HL-60 (cell line): ENCODE measurements around the gene BRF1.

Experiments used
- DNase-seq, 2 experiments: peaks; one replicate each; pipeline ENCODE4 v3.0.0-alpha.2; 2010 to 2020; ENCODE audit warnings: low read depth in 1 of 2, low spot score in 1 of 2
- H3K27ac ChIP-seq: fragments of 250-450 bp; sonication (Bioruptor Pico); replicated peaks from 2 replicates; pipeline ENCODE4 v1.5.1; 2020; ENCODE audit warnings: mild to moderate bottlenecking, moderate library complexity
- H3K27me3 ChIP-seq: fragments of 250-450 bp; sonication (Bioruptor Pico); 2 replicates; pipeline ENCODE4 v1.5.1; 2021; ENCODE audit warnings: mild to moderate bottlenecking, moderate library complexity; ENCODE audit not compliant: insufficient read depth, poor library complexity, severe bottlenecking
- H3K4me3 ChIP-seq: replicated peaks from 2 replicates; pipeline ENCODE4 v1.5.1; 2011; ENCODE audit warnings: mild to moderate bottlenecking, control low read depth, low read length; ENCODE audit not compliant: insufficient read depth
- GABPA ChIP-seq: IDR thresholded peaks from 2 replicates; pipeline ENCODE4 v1.6.1; 2012; ENCODE audit warnings: low read depth
- POLR2AphosphoS5 ChIP-seq: IDR thresholded peaks from 2 replicates; pipeline ENCODE4 v1.6.1; 2012; ENCODE audit warnings: low read depth
- SPI1 ChIP-seq: IDR thresholded peaks from 2 replicates; pipeline ENCODE4 v1.6.1; 2012; ENCODE audit warnings: low read depth, mild to moderate bottlenecking, borderline replicate concordance
- TF ChIP-seq, protein P1 (sequence below): IDR thresholded peaks from 2 replicates; pipeline ENCODE4 v1.6.1; 2012; ENCODE audit warnings: low read depth; ENCODE audit not compliant: insufficient replicate concordance
- TF ChIP-seq, protein P2 (sequence below): IDR thresholded peaks from one replicate; pipeline ENCODE4 v1.5.1; 2011; ENCODE audit warnings: low read length, control low read depth, inconsistent platforms; ENCODE audit not compliant: insufficient read depth

BRF1 gene

DNA sequence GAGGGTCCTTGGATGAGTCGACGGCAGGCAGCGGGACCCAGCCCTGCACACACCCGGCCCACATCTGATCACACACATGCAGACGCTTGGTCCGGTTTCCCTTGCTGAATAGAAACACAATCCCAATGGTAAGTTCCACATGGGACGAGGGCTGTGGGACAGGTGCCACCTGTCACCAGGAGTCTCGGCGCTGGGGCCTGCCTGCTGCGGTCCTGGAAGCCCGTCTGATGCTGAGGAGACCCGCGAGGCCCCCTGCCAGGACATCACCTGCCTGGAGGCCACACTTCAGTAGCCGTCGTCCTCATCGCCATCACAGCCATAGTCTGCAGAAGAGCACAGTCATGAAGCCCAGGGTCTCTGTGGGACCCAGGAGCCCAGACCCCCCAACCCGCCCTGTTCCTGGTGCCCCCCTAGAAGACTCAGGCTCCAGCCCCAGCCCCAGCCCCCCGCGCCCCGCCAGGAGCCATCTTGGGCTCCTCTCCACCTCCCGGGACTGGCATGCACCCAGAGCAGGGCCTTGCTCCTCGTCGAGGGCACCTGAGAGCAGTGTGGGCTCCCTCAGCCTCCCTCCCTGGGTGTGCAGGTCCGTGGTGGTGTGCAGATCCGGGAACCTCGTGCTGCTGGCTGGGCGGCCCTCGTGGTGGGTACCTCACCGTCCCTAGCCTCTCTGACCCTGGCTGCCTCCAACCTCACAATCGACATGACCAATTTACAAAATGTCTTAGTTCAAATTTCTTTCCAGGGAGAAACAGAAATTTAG is 90.4 kb downstream of the BRF1 start:
- Histone ChIP-seq H3K27me3 (no peaks in the 10 kb centered on the region), H3K4me3 (no peak overlapping the region), H3K27ac (no peak overlapping the region)
- TF ChIP-seq POLR2AphosphoS5, result no peak
- TF ChIP-seq, protein P1, sequence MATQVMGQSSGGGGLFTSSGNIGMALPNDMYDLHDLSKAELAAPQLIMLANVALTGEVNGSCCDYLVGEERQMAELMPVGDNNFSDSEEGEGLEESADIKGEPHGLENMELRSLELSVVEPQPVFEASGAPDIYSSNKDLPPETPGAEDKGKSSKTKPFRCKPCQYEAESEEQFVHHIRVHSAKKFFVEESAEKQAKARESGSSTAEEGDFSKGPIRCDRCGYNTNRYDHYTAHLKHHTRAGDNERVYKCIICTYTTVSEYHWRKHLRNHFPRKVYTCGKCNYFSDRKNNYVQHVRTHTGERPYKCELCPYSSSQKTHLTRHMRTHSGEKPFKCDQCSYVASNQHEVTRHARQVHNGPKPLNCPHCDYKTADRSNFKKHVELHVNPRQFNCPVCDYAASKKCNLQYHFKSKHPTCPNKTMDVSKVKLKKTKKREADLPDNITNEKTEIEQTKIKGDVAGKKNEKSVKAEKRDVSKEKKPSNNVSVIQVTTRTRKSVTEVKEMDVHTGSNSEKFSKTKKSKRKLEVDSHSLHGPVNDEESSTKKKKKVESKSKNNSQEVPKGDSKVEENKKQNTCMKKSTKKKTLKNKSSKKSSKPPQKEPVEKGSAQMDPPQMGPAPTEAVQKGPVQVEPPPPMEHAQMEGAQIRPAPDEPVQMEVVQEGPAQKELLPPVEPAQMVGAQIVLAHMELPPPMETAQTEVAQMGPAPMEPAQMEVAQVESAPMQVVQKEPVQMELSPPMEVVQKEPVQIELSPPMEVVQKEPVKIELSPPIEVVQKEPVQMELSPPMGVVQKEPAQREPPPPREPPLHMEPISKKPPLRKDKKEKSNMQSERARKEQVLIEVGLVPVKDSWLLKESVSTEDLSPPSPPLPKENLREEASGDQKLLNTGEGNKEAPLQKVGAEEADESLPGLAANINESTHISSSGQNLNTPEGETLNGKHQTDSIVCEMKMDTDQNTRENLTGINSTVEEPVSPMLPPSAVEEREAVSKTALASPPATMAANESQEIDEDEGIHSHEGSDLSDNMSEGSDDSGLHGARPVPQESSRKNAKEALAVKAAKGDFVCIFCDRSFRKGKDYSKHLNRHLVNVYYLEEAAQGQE, result no peak
- DNase-seq, result no peak

DNA sequence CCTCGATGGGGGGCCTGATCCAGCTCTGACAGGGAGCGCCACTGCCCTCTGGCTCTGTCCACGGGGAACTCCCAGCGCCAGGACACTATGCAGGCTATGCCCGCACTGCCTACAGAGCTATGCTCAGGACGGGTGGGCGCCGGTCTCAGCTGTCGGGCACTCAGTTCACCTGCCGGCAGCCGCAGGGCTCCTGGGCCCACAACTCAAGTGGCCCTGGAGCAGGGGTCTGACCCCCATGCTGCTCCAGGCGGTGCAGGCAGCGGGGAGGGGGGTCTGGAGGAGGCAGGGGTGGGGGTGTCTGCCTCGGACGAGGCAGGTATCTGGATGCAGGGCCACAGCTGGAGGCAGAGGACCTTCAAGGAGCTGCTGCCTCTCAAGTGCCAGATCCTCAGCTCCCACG is 91.2 kb downstream of the BRF1 start:
- H3K27me3 ChIP-seq, result no peaks in the 10 kb centered on the region
- no peak overlapping the region for H3K27ac ChIP-seq
- no peak overlapping the region for H3K4me3 ChIP-seq
- TF ChIP-seq, protein P1, result no peak
- TF ChIP-seq SPI1 (no peak), POLR2AphosphoS5 (no peak), GABPA (no peak)
- TF ChIP-seq, protein P2, sequence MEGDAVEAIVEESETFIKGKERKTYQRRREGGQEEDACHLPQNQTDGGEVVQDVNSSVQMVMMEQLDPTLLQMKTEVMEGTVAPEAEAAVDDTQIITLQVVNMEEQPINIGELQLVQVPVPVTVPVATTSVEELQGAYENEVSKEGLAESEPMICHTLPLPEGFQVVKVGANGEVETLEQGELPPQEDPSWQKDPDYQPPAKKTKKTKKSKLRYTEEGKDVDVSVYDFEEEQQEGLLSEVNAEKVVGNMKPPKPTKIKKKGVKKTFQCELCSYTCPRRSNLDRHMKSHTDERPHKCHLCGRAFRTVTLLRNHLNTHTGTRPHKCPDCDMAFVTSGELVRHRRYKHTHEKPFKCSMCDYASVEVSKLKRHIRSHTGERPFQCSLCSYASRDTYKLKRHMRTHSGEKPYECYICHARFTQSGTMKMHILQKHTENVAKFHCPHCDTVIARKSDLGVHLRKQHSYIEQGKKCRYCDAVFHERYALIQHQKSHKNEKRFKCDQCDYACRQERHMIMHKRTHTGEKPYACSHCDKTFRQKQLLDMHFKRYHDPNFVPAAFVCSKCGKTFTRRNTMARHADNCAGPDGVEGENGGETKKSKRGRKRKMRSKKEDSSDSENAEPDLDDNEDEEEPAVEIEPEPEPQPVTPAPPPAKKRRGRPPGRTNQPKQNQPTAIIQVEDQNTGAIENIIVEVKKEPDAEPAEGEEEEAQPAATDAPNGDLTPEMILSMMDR, result no peak
- no peak for DNase-seq

DNA sequence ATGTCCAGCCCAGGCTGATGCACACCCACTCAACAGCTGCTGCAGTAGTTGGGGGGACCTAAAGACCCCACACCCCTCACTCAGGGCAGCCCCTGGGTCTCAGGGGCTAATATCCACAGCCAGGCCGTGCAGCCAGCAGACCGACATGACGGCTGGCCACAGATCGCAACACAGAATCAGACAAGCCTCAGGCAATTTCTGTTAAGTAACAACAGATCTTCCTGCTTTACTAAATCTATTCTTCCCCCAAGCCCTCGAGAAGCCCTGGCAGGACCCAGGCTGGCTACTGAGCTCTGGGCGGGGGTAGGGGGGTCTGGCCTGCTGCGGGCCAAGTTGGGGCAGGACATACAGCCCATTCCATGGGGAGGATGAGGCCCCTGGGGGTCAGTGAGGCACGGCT is 91.7 kb downstream of the BRF1 start:
- TF ChIP-seq GABPA, result no peak
- TF ChIP-seq, protein P2, result no peak
- TF ChIP-seq POLR2AphosphoS5, result no peak
- TF ChIP-seq, protein P1, result no peak
- TF ChIP-seq SPI1, result no peak
- no peak overlapping the region for H3K27ac ChIP-seq
- H3K27me3 ChIP-seq, result no peaks in the 10 kb centered on the region
- DNase-seq, result no peak
- no peak overlapping the region for H3K4me3 ChIP-seq
